Panc1 (cell line): ENCODE measurements around the gene ARMC10.

ENCODE experiments used
- TF ChIP-seq, protein P1 (sequence below): fragments of 450-650 bp; IDR thresholded peaks from 2 replicates; pipeline ENCODE4 v1.5.1; 2017; ENCODE audit warnings: mild to moderate bottlenecking
- TF ChIP-seq, protein P2 (sequence below), 2 experiments: IDR thresholded peaks; 2 replicates each; pipeline ENCODE4 v1.6.1; 2011 to 2012; ENCODE audit warnings: low read depth in 2 of 2, control low read depth in 1 of 2, low read length in 1 of 2, mild to moderate bottlenecking in 1 of 2, moderate library complexity in 1 of 2; ENCODE audit not compliant: insufficient read depth in 1 of 2

DNA sequence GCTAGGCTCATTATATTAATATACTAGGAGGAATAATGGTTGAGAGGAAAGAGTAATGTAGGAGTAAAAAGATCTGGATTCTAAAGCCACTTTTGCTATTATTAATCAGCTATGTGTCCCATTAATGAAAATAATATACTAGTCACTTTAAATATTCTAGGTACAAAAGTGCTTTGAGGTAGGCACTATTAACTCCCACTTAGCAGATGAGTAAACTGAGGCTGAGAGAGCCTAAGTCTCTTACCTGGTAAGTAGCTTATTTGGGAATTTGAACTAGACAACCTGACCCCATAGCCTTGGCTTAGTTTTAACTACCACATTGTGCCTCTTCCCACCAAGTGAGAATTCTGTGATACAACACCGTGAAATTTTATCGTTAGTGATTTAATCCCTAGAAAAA, 6.0 kb downstream of the ARMC10 start:
- TF ChIP-seq, protein P1, sequence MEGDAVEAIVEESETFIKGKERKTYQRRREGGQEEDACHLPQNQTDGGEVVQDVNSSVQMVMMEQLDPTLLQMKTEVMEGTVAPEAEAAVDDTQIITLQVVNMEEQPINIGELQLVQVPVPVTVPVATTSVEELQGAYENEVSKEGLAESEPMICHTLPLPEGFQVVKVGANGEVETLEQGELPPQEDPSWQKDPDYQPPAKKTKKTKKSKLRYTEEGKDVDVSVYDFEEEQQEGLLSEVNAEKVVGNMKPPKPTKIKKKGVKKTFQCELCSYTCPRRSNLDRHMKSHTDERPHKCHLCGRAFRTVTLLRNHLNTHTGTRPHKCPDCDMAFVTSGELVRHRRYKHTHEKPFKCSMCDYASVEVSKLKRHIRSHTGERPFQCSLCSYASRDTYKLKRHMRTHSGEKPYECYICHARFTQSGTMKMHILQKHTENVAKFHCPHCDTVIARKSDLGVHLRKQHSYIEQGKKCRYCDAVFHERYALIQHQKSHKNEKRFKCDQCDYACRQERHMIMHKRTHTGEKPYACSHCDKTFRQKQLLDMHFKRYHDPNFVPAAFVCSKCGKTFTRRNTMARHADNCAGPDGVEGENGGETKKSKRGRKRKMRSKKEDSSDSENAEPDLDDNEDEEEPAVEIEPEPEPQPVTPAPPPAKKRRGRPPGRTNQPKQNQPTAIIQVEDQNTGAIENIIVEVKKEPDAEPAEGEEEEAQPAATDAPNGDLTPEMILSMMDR = no peak
- TF ChIP-seq, protein P2, sequence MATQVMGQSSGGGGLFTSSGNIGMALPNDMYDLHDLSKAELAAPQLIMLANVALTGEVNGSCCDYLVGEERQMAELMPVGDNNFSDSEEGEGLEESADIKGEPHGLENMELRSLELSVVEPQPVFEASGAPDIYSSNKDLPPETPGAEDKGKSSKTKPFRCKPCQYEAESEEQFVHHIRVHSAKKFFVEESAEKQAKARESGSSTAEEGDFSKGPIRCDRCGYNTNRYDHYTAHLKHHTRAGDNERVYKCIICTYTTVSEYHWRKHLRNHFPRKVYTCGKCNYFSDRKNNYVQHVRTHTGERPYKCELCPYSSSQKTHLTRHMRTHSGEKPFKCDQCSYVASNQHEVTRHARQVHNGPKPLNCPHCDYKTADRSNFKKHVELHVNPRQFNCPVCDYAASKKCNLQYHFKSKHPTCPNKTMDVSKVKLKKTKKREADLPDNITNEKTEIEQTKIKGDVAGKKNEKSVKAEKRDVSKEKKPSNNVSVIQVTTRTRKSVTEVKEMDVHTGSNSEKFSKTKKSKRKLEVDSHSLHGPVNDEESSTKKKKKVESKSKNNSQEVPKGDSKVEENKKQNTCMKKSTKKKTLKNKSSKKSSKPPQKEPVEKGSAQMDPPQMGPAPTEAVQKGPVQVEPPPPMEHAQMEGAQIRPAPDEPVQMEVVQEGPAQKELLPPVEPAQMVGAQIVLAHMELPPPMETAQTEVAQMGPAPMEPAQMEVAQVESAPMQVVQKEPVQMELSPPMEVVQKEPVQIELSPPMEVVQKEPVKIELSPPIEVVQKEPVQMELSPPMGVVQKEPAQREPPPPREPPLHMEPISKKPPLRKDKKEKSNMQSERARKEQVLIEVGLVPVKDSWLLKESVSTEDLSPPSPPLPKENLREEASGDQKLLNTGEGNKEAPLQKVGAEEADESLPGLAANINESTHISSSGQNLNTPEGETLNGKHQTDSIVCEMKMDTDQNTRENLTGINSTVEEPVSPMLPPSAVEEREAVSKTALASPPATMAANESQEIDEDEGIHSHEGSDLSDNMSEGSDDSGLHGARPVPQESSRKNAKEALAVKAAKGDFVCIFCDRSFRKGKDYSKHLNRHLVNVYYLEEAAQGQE (IDR thresholded peaks at IDR 0.05; ENCODE audit: insufficient read depth in 1 of 2, low read depth in 2 of 2, low read length in 1 of 2) = no peak
